ENCODE measurements around the gene TNFRSF21.

Gene TNFRSF21

GRCh38 chr6:47308198-47308517 lies 1.5 kb downstream of the TNFRSF21 start:
- Histone ChIP-seq H3K4me3 (ENCODE audit: low read depth in 1 of 2, low read length in 2 of 2) (no peak overlapping the region), H4K20me1 (ENCODE audit: insufficient read depth, low read length) (peaks cover 6% of the 10 kb centered on the region; the same call in 1 of the 2 replicates), H3K4me1 (ENCODE audit: insufficient read depth, low read length) (peaks cover 20% of the 10 kb centered on the region)

GRCh38 chr6:47307362-47308197 lies 2.1 kb downstream of the TNFRSF21 start:
- no peak overlapping the region for H3K4me3 ChIP-seq (ENCODE audit: low read depth in 1 of 2, low read length in 2 of 2)

More at GRCh38 chr6:47308198-47308517, 1.5 kb downstream of the TNFRSF21 start:
- H3K9me3 ChIP-seq (ENCODE audit: insufficient read depth, low read length, severe bottlenecking) = no peaks in the 10 kb centered on the region
- no peak overlapping the region for H3K27ac ChIP-seq (ENCODE audit: low read length)
- peaks cover 33% of the 10 kb centered on the region for H3K27me3 ChIP-seq (ENCODE audit: insufficient read depth, low read length, poor library complexity)
- no peak overlapping the region for H3K9ac ChIP-seq (ENCODE audit: low read depth, low read length)
- ATAC-seq (ENCODE audit: insufficient read depth, low read depth) (no peak), DNase-seq (no peak)
- TF ChIP-seq EZH2 (IDR thresholded peaks at IDR 0.05; ENCODE audit: borderline replicate concordance, low read depth, low read length, severe bottlenecking) = no peak
- TF ChIP-seq CTCF (IDR thresholded peaks at IDR 0.05; ENCODE audit: borderline replicate concordance, extremely low read depth, low read length, poor library complexity, severe bottlenecking) = no peak
- H2AFZ ChIP-seq (ENCODE audit: low read depth, low read length) = no peak overlapping the region
- H3K79me2 ChIP-seq (ENCODE audit: insufficient read depth, low read length) = no peaks in the 10 kb centered on the region
- H3K4me2 ChIP-seq (ENCODE audit: insufficient read depth, low read length) = peak overlapping the region; percentile 99
- no peaks in the 10 kb centered on the region for H3K36me3 ChIP-seq (ENCODE audit: insufficient read depth, low read length)

GRCh38 chr6:47306887-47307286 lies 2.8 kb downstream of the TNFRSF21 start:
- H2AFZ ChIP-seq (ENCODE audit: low read depth, low read length) = no peak overlapping the region
- H3K9ac ChIP-seq (ENCODE audit: low read depth, low read length) = no peak overlapping the region
- TF ChIP-seq EZH2 (IDR thresholded peaks at IDR 0.05; ENCODE audit: borderline replicate concordance, low read depth, low read length, severe bottlenecking) (no peak), CTCF (IDR thresholded peaks at IDR 0.05; ENCODE audit: borderline replicate concordance, extremely low read depth, low read length, poor library complexity, severe bottlenecking) (no peak)
- H3K27me3 ChIP-seq (ENCODE audit: insufficient read depth, low read length, poor library complexity) = peaks cover 33% of the 10 kb centered on the region
- no peak for DNase-seq
- peaks cover 6% of the 10 kb centered on the region; the same call in 1 of the 2 replicates for H4K20me1 ChIP-seq (ENCODE audit: insufficient read depth, low read length)
- no peaks in the 10 kb centered on the region for H3K9me3 ChIP-seq (ENCODE audit: insufficient read depth, low read length, severe bottlenecking)
- no peaks in the 10 kb centered on the region for H3K36me3 ChIP-seq (ENCODE audit: insufficient read depth, low read length)
- H3K4me1 ChIP-seq (ENCODE audit: insufficient read depth, low read length) = peaks cover 20% of the 10 kb centered on the region
- H3K27ac ChIP-seq (ENCODE audit: low read length) = no peak overlapping the region
- no peaks in the 10 kb centered on the region for H3K79me2 ChIP-seq (ENCODE audit: insufficient read depth, low read length)
- ATAC-seq (ENCODE audit: insufficient read depth, low read depth) = no peak
- H3K4me3 ChIP-seq (ENCODE audit: low read depth in 1 of 2, low read length in 2 of 2) = no peak overlapping the region
- H3K4me2 ChIP-seq (ENCODE audit: insufficient read depth, low read length) = no peak overlapping the region

More at GRCh38 chr6:47307362-47308197, 2.1 kb downstream of the TNFRSF21 start:
- Histone ChIP-seq H3K9ac (ENCODE audit: low read depth, low read length) (no peak overlapping the region), H2AFZ (ENCODE audit: low read depth, low read length) (no peak overlapping the region), H3K4me2 (ENCODE audit: insufficient read depth, low read length) (peak overlapping the region; percentile 99; the same call in 1 of the 2 replicates), H4K20me1 (ENCODE audit: insufficient read depth, low read length) (peaks cover 6% of the 10 kb centered on the region; the same call in 1 of the 2 replicates), H3K27ac (ENCODE audit: low read length) (no peak overlapping the region), H3K36me3 (ENCODE audit: insufficient read depth, low read length) (no peaks in the 10 kb centered on the region), H3K4me1 (ENCODE audit: insufficient read depth, low read length) (peaks cover 20% of the 10 kb centered on the region), H3K79me2 (ENCODE audit: insufficient read depth, low read length) (no peaks in the 10 kb centered on the region), H3K9me3 (ENCODE audit: insufficient read depth, low read length, severe bottlenecking) (no peaks in the 10 kb centered on the region), H3K27me3 (ENCODE audit: insufficient read depth, low read length, poor library complexity) (peaks cover 33% of the 10 kb centered on the region)
- ATAC-seq (ENCODE audit: insufficient read depth, low read depth) (no peak), DNase-seq (no peak)
- TF ChIP-seq EZH2 (IDR thresholded peaks at IDR 0.05; ENCODE audit: borderline replicate concordance, low read depth, low read length, severe bottlenecking) (no peak), CTCF (IDR thresholded peaks at IDR 0.05; ENCODE audit: borderline replicate concordance, extremely low read depth, low read length, poor library complexity, severe bottlenecking) (no peak)

All from DND-41 (cell line).